GM23338 (cell line): ENCODE measurements around the gene ARHGEF10L. TPM values are rescaled to one million over a fixed set of nuclear protein-coding genes. Genes with fewer than 3 reads are reported as not detected.

Source experiments
- ATAC-seq: fragments of 200-7000 bp; cut with Tn5 transposase; 3 replicates; pipeline ENCODE4 v1.9.1; 2020
- DNase-seq: peaks from one replicate; pipeline ENCODE4 v3.0.0-alpha.2; 2015; ENCODE audit warnings: low spot score
- H2AFZ ChIP-seq: fragments of 200-600 bp; sonication (generic); 2 replicates; pipeline ENCODE4 v1.8.0; 2016; ENCODE audit warnings: antibody characterized with exemption, mild to moderate bottlenecking, moderate library complexity
- H3F3A ChIP-seq: fragments of 200-600 bp; sonication (generic); replicated peaks from 2 replicates; pipeline ENCODE4 v1.8.0; 2017; ENCODE audit warnings: antibody characterized with exemption, mixed run types, low read depth
- H3K27ac ChIP-seq: fragments of 200-600 bp; sonication (generic); 2 replicates; pipeline ENCODE4 v1.6.1; 2016; ENCODE audit warnings: low read depth
- H3K27me3 ChIP-seq: fragments of 200-600 bp; sonication (generic); 2 replicates; pipeline ENCODE4 v1.8.0; 2016; ENCODE audit warnings: mild to moderate bottlenecking, mixed run types, moderate library complexity; ENCODE audit not compliant: insufficient read depth
- H3K36me3 ChIP-seq: fragments of 200-600 bp; sonication (generic); 2 replicates; pipeline ENCODE4 v1.8.0; 2016; ENCODE audit warnings: mild to moderate bottlenecking; ENCODE audit not compliant: insufficient read depth
- H3K4me1 ChIP-seq: fragments of 200-600 bp; sonication (generic); 2 replicates; pipeline ENCODE4 v1.8.0; 2016; ENCODE audit warnings: mild to moderate bottlenecking, moderate library complexity; ENCODE audit not compliant: insufficient read depth
- H3K4me2 ChIP-seq: fragments of 200-600 bp; sonication (generic); 2 replicates; pipeline ENCODE4 v1.7.1; 2017; ENCODE audit warnings: mixed run types
- H3K4me3 ChIP-seq: fragments of 200-600 bp; sonication (generic); 2 replicates; pipeline ENCODE4 v1.6.1; 2016; ENCODE audit warnings: mixed run types
- H3K79me2 ChIP-seq: fragments of 200-600 bp; sonication (generic); replicated peaks from 2 replicates; pipeline ENCODE4 v1.8.0; 2017; ENCODE audit warnings: mild to moderate bottlenecking; ENCODE audit not compliant: insufficient read depth
- H3K9me2 ChIP-seq: fragments of 200-600 bp; sonication (generic); 2 replicates; pipeline ENCODE4 v1.8.0; 2017; ENCODE audit not compliant: insufficient read depth
- H4K20me1 ChIP-seq: fragments of 200-600 bp; sonication (generic); replicated peaks from 2 replicates; pipeline ENCODE4 v1.8.0; 2017; ENCODE audit warnings: mild to moderate bottlenecking; ENCODE audit not compliant: insufficient read depth
- H3K27ac Mint-ChIP-seq: 2 replicates; pipeline ENCODE4 v1.8.0; 2020; ENCODE audit warnings: inconsistent platforms, mild to moderate bottlenecking, moderate library complexity, mixed read lengths
- H3K27me3 Mint-ChIP-seq: 3 replicates; pipeline ENCODE4 v1.8.0; 2022; ENCODE audit warnings: low read depth, mild to moderate bottlenecking, moderate library complexity, mixed read lengths, inconsistent platforms; ENCODE audit not compliant: insufficient read depth, poor library complexity
- H3K36me3 Mint-ChIP-seq: 3 replicates; pipeline ENCODE4 v1.8.0; 2021; ENCODE audit warnings: low read depth, mild to moderate bottlenecking, inconsistent platforms, moderate library complexity, mixed read lengths
- H3K4me1 Mint-ChIP-seq: 3 replicates; pipeline ENCODE4 v1.8.0; 2020; ENCODE audit warnings: mild to moderate bottlenecking, inconsistent platforms, mixed read lengths
- H3K4me3 Mint-ChIP-seq: 3 replicates; pipeline ENCODE4 v1.8.0; 2021; ENCODE audit warnings: moderate library complexity, mild to moderate bottlenecking, inconsistent platforms, mixed read lengths
- H3K9me3 Mint-ChIP-seq: 3 replicates; pipeline ENCODE4 v1.8.0; 2020; ENCODE audit warnings: moderate library complexity, mild to moderate bottlenecking, inconsistent platforms, mixed read lengths
- CREB1 ChIP-seq: fragments of 250-450 bp; sonication (Bioruptor Pico); IDR thresholded peaks from 2 replicates; pipeline ENCODE4 v1.5.0; 2020; ENCODE audit warnings: low read depth, mild to moderate bottlenecking, moderate library complexity
- EZH2 ChIP-seq: fragments of 200-600 bp; sonication (generic); IDR thresholded peaks from one replicate; pipeline ENCODE4 v1.8.0; 2017; ENCODE audit warnings: antibody characterized with exemption, mild to moderate bottlenecking, low read depth; ENCODE audit not compliant: unreplicated experiment
- EZH2phosphoT487 ChIP-seq: fragments of 200-600 bp; sonication (generic); IDR thresholded peaks from one replicate; pipeline ENCODE4 v1.8.1; 2018; ENCODE audit warnings: antibody characterized with exemption; ENCODE audit not compliant: unreplicated experiment
- JUNB ChIP-seq: IDR thresholded peaks from one replicate; pipeline ENCODE4 v1.6.1; 2016; ENCODE audit warnings: antibody characterized with exemption; ENCODE audit not compliant: unreplicated experiment
- POLR2AphosphoS5 ChIP-seq: IDR thresholded peaks from 2 replicates; pipeline ENCODE4 v1.6.1; 2016; ENCODE audit warnings: antibody characterized with exemption, low read depth
- REST ChIP-seq: IDR thresholded peaks from one replicate; pipeline ENCODE4 v1.6.1; 2018; ENCODE audit warnings: antibody characterized with exemption; ENCODE audit not compliant: unreplicated experiment
- STAT1 ChIP-seq: IDR thresholded peaks from one replicate; pipeline ENCODE4 v1.6.1; 2016; ENCODE audit warnings: antibody characterized with exemption; ENCODE audit not compliant: unreplicated experiment
- ZNF114 ChIP-seq: fragments of 250-450 bp; sonication (Bioruptor Pico); IDR thresholded peaks from 2 replicates; pipeline ENCODE4 v1.5.0; 2020; ENCODE audit warnings: mild to moderate bottlenecking, moderate library complexity
- ZNF331 ChIP-seq: fragments of 250-450 bp; sonication (Bioruptor Pico); IDR thresholded peaks from 2 replicates; pipeline ENCODE4 v1.5.0; 2020; ENCODE audit warnings: low read depth, mild to moderate bottlenecking, moderate library complexity
- ZNF462 ChIP-seq: fragments of 250-450 bp; sonication (Bioruptor Pico); IDR thresholded peaks from 2 replicates; pipeline ENCODE4 v1.5.0; 2020; ENCODE audit warnings: mild to moderate bottlenecking, moderate library complexity
- polyA plus RNA-seq: library from polyadenylated mRNA; unstranded; fragments of >200 nt; fragmentation: Nextera tagmentation; extraction: Ambion mirVana; gene quantifications from 2 replicates; pipeline ENCODE4 v1.2.1, GENCODE V29; 2016
- total RNA-seq: library from RNA; depleted of rRNA; stranded (reverse); fragments of >200 nt; shearing (Covaris generic); gene quantifications from 2 replicates; pipeline ENCODE4 v1.2.3, GENCODE V29; 2014

Gene ARHGEF10L
- total and polyA plus RNA-seq, 2 experiments from 2014 or later: 12.1 to 46.8 TPM

GRCh38 chr1:17603091-17603841 lies 63.8 kb downstream of the ARHGEF10L start:
- no peak overlapping the region for H3K27ac ChIP-seq
- no peaks in the 10 kb centered on the region for H3K9me3 Mint-ChIP-seq
- no peaks in the 10 kb centered on the region for H3K9me2 ChIP-seq
- no peaks in the 10 kb centered on the region for H3K79me2 ChIP-seq
- H3K4me3 ChIP-seq: no peak overlapping the region
- peaks cover 13% of the 10 kb centered on the region; the same call in 2 of the 3 replicates for H3K4me1 Mint-ChIP-seq
- ATAC-seq (no peak), DNase-seq (no peak)
- no peak overlapping the region for H3K4me2 ChIP-seq
- H3K36me3 ChIP-seq: peaks cover 3% of the 10 kb centered on the region; the same call in 1 of the 2 replicates
- no peak overlapping the region for H3K27ac Mint-ChIP-seq
- peaks cover 14% of the 10 kb centered on the region; the same call in 2 of the 3 replicates for H3K36me3 Mint-ChIP-seq
- TF ChIP-seq EZH2 (no peak), ZNF331 (CRISPR knock-in tag) (no peak), JUNB (no peak), ZNF462 (no peak), STAT1 (no peak), CREB1 (no peak), EZH2phosphoT487 (no peak), REST (no peak), POLR2AphosphoS5 (no peak), ZNF114 (CRISPR knock-in tag) (no peak)
- H3F3A ChIP-seq: peaks cover 8% of the 10 kb centered on the region
- H2AFZ ChIP-seq: no peak overlapping the region
- no peaks in the 10 kb centered on the region; the same call in 1 of the 2 replicates for H4K20me1 ChIP-seq
- no peaks in the 10 kb centered on the region; the same call in 1 of the 2 replicates for H3K4me1 ChIP-seq
- H3K27me3 Mint-ChIP-seq: peaks cover 13% of the 10 kb centered on the region
- no peak overlapping the region for H3K4me3 Mint-ChIP-seq
- H3K27me3 ChIP-seq: no peaks in the 10 kb centered on the region
